Osteoblast (primary cell): ENCODE data around the gene VIPR2. TPM values are rescaled to one million over a fixed set of nuclear protein-coding genes. Genes with fewer than 3 reads are reported as not detected.

Source experiments
- DNase-seq: peaks from one replicate; pipeline ENCODE4 v3.0.0; 2011; ENCODE audit warnings: low spot score, mixed read lengths; ENCODE audit not compliant: insufficient read length; ENCODE audit errors: missing footprints
- H2AFZ ChIP-seq: 2 replicates; pipeline ENCODE4 v1.6.0; 2011; ENCODE audit warnings: mild to moderate bottlenecking, low read length
- H3K27ac ChIP-seq: 2 replicates; pipeline ENCODE4 v1.5.1; 2011; ENCODE audit warnings: mild to moderate bottlenecking, low read depth, low read length, moderate library complexity
- H3K27me3 ChIP-seq: 2 replicates; pipeline ENCODE4 v1.6.0; 2012; ENCODE audit warnings: mild to moderate bottlenecking, control low read depth, inconsistent platforms, low read length, moderate library complexity; ENCODE audit not compliant: insufficient read depth
- H3K36me3 ChIP-seq: 2 replicates; pipeline ENCODE4 v1.5.1; 2011; ENCODE audit warnings: mild to moderate bottlenecking, low read length, control low read depth, moderate library complexity; ENCODE audit not compliant: insufficient read depth
- H3K4me1 ChIP-seq: 2 replicates; pipeline ENCODE4 v1.5.1; 2011; ENCODE audit warnings: mild to moderate bottlenecking, low read length, control low read depth, moderate library complexity; ENCODE audit not compliant: insufficient read depth
- H3K4me2 ChIP-seq: 2 replicates; pipeline ENCODE4 v1.6.0; 2011; ENCODE audit warnings: mild to moderate bottlenecking, low read length; ENCODE audit not compliant: insufficient read depth
- H3K4me3 ChIP-seq: fragments of 200-600 bp; sonication (generic); 3 replicates; pipeline ENCODE4 v1.5.1; 2012; ENCODE audit warnings: mild to moderate bottlenecking, low read length, inconsistent platforms; ENCODE audit not compliant: insufficient read depth
- H3K79me2 ChIP-seq: 2 replicates; pipeline ENCODE4 v1.6.0; 2012; ENCODE audit warnings: mild to moderate bottlenecking, low read length, control low read depth, inconsistent platforms; ENCODE audit not compliant: insufficient read depth
- H3K9me3 ChIP-seq: 2 replicates; pipeline ENCODE4 v1.5.1; 2011; ENCODE audit warnings: low read depth, low read length, control low read depth
- H4K20me1 ChIP-seq: 2 replicates; pipeline ENCODE4 v1.6.0; 2012; ENCODE audit warnings: mild to moderate bottlenecking, low read length, control low read depth; ENCODE audit not compliant: insufficient read depth
- CTCF ChIP-seq: IDR thresholded peaks from 2 replicates; pipeline ENCODE4 v1.5.1; 2011; ENCODE audit warnings: mild to moderate bottlenecking, low read depth, low read length, moderate library complexity; ENCODE audit errors: extremely low read depth
- total RNA-seq: library from RNA; depleted of rRNA; stranded (reverse); fragments of >200 nt; gene quantifications from 2 replicates; pipeline ENCODE4 v1.2.3, GENCODE V29; 2012

The VIPR2 gene
- total RNA-seq, 1 donor: not detected

- no peak overlapping the region for H2AFZ ChIP-seq
- H3K4me1 ChIP-seq: no peaks in the 10 kb centered on the region
- H3K4me3 ChIP-seq: no peak overlapping the region
- H3K4me2 ChIP-seq: no peak overlapping the region
- no peaks in the 10 kb centered on the region for H3K36me3 ChIP-seq
- H3K9me3 ChIP-seq: no peaks in the 10 kb centered on the region
- DNase-seq: no peak
- no peak for TF ChIP-seq CTCF
- H4K20me1 ChIP-seq: no peaks in the 10 kb centered on the region
- H3K79me2 ChIP-seq: no peaks in the 10 kb centered on the region
- peaks cover 14% of the 10 kb centered on the region for H3K27me3 ChIP-seq
- no peak overlapping the region for H3K27ac ChIP-seq
These were observed 4.0 kb upstream of the VIPR2 start for GRCh38 chr7:159148430-159149395.

DNA sequence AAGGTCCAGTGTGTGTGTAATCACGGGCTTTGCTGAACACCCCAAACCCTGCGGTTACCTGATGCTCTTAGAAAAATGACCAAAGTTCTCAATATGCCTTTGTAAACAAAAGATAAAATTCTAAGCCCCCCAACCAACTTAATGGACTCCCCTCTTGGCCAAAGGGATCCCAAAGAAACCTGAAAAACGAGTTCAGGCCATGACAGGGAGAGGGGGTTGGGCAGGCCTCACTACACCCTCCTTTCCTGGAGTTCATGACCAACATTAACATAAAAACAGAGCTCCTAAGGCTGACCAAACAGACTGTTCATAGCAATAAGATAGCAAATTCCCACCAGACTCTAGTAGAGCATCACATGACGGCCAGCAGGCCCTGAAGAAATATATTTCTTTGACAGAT lies 3.0 kb upstream of the VIPR2 start:
- Histone ChIP-seq H3K4me2 (no peak overlapping the region), H4K20me1 (no peaks in the 10 kb centered on the region), H3K9me3 (no peaks in the 10 kb centered on the region), H2AFZ (no peak overlapping the region), H3K27me3 (peaks cover 19% of the 10 kb centered on the region), H3K4me3 (no peak overlapping the region), H3K79me2 (no peaks in the 10 kb centered on the region), H3K4me1 (no peaks in the 10 kb centered on the region), H3K36me3 (no peaks in the 10 kb centered on the region), H3K27ac (no peak overlapping the region)
- DNase-seq: no peak
- TF ChIP-seq CTCF: no peak

DNA sequence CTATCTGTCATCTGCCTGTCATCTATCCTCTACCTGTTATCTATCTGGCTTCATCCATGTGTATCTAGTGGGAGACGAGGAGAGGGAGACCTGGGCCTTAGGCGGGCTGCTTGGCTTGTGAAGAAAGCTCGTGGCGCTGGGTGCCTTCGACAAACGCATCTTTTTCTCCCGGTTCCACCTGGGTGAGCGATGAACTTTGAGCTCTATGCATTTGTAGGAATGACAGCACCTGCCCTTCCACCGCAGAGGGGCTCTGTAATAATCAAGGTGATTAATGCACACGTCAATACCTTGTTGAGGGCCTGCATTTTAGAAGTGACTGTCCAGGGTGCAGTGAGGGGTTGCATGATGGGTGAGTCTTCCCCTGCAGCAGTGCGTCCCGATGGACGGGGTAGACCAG lies 2.6 kb upstream of the VIPR2 start:
- Histone ChIP-seq H2AFZ (no peak overlapping the region), H3K27me3 (peaks cover 19% of the 10 kb centered on the region), H3K4me3 (no peak overlapping the region), H3K9me3 (no peaks in the 10 kb centered on the region), H3K4me2 (no peak overlapping the region), H3K27ac (no peak overlapping the region), H3K36me3 (no peaks in the 10 kb centered on the region), H4K20me1 (no peaks in the 10 kb centered on the region), H3K4me1 (no peaks in the 10 kb centered on the region), H3K79me2 (no peaks in the 10 kb centered on the region)
- no peak for TF ChIP-seq CTCF
- no peak for DNase-seq

- Histone ChIP-seq H3K4me3 (no peak overlapping the region), H3K27me3 (peaks cover 19% of the 10 kb centered on the region), H3K27ac (no peak overlapping the region), H2AFZ (no peak overlapping the region), H3K4me2 (no peak overlapping the region), H3K36me3 (no peaks in the 10 kb centered on the region), H4K20me1 (no peaks in the 10 kb centered on the region), H3K9me3 (no peaks in the 10 kb centered on the region), H3K4me1 (no peaks in the 10 kb centered on the region), H3K79me2 (no peaks in the 10 kb centered on the region)
- TF ChIP-seq CTCF: no peak
- DNase-seq: no peak
These were observed 1.6 kb upstream of the VIPR2 start for GRCh38 chr7:159146084-159146858.
